ENCODE results near the gene PLA2G4D.
A peak's percentile ranks its signal among the peaks of the same experiment; 100 is the strongest.

PLA2G4D gene

GRCh38 chr15:42036112-42036905, 58.1 kb downstream of the PLA2G4D start:
- Histone ChIP-seq H3K4me3 (ENCODE audit: insufficient read depth, low read length, poor library complexity, severe bottlenecking) (no peak overlapping the region), H3K36me3 (ENCODE audit: low read length) (no peaks in the 10 kb centered on the region), H4K20me1 (ENCODE audit: low read depth, low read length) (no peaks in the 10 kb centered on the region), H3F3A (ENCODE audit: insufficient read depth) (no peaks in the 10 kb centered on the region), H3K9me3 (ENCODE audit: insufficient read depth, low read length) (no peaks in the 10 kb centered on the region), H3K9ac (ENCODE audit: low read length) (no peak overlapping the region), H3K4me2 (ENCODE audit: low read depth, low read length, poor library complexity, severe bottlenecking) (peak overlapping the region; percentile 30), H3K27ac (ENCODE audit: low read depth, low read length) (no peak overlapping the region), H3K79me2 (ENCODE audit: insufficient read depth, low read length) (no peaks in the 10 kb centered on the region), H2AFZ (ENCODE audit: low read depth, low read length, severe bottlenecking) (no peak overlapping the region), H3K9me2 (replicated peaks; ENCODE audit: insufficient read depth, low read length) (no peaks in the 10 kb centered on the region), H3K27me3 (ENCODE audit: low read length) (no peaks in the 10 kb centered on the region)
- TF ChIP-seq EZH2phosphoT487 (conservative IDR thresholded peaks at IDR 0.05; ENCODE audit: low read length) = no peak
- TF ChIP-seq, protein P1, sequence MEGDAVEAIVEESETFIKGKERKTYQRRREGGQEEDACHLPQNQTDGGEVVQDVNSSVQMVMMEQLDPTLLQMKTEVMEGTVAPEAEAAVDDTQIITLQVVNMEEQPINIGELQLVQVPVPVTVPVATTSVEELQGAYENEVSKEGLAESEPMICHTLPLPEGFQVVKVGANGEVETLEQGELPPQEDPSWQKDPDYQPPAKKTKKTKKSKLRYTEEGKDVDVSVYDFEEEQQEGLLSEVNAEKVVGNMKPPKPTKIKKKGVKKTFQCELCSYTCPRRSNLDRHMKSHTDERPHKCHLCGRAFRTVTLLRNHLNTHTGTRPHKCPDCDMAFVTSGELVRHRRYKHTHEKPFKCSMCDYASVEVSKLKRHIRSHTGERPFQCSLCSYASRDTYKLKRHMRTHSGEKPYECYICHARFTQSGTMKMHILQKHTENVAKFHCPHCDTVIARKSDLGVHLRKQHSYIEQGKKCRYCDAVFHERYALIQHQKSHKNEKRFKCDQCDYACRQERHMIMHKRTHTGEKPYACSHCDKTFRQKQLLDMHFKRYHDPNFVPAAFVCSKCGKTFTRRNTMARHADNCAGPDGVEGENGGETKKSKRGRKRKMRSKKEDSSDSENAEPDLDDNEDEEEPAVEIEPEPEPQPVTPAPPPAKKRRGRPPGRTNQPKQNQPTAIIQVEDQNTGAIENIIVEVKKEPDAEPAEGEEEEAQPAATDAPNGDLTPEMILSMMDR (IDR thresholded peaks at IDR 0.05; ENCODE audit: insufficient read depth, low read length, poor library complexity, severe bottlenecking) = no peak

- Histone ChIP-seq H3K9me3 (ENCODE audit: insufficient read depth, low read length) (no peaks in the 10 kb centered on the region), H3F3A (ENCODE audit: insufficient read depth) (no peaks in the 10 kb centered on the region), H3K36me3 (ENCODE audit: low read length) (no peaks in the 10 kb centered on the region), H3K27ac (ENCODE audit: low read depth, low read length) (no peak overlapping the region), H2AFZ (ENCODE audit: low read depth, low read length, severe bottlenecking) (no peak overlapping the region), H3K4me2 (ENCODE audit: low read depth, low read length, poor library complexity, severe bottlenecking) (peak overlapping the region; percentile 30), H3K4me3 (ENCODE audit: insufficient read depth, low read length, poor library complexity, severe bottlenecking) (no peak overlapping the region), H3K27me3 (ENCODE audit: low read length) (no peaks in the 10 kb centered on the region), H3K79me2 (ENCODE audit: insufficient read depth, low read length) (no peaks in the 10 kb centered on the region), H3K9me2 (replicated peaks; ENCODE audit: insufficient read depth, low read length) (no peaks in the 10 kb centered on the region), H4K20me1 (ENCODE audit: low read depth, low read length) (no peaks in the 10 kb centered on the region), H3K9ac (ENCODE audit: low read length) (no peak overlapping the region)
- TF ChIP-seq, protein P1 (IDR thresholded peaks at IDR 0.05; ENCODE audit: insufficient read depth, low read length, poor library complexity, severe bottlenecking) = no peak
- TF ChIP-seq EZH2phosphoT487 (conservative IDR thresholded peaks at IDR 0.05; ENCODE audit: low read length) = no peak
Observed at GRCh38 chr15:42035435-42035761, 59.0 kb downstream of the PLA2G4D start.

GRCh38 chr15:42034628-42035434, 59.5 kb downstream of the PLA2G4D start:
- Histone ChIP-seq H2AFZ (ENCODE audit: low read depth, low read length, severe bottlenecking) (no peak overlapping the region), H3K4me2 (ENCODE audit: low read depth, low read length, poor library complexity, severe bottlenecking) (peak overlapping the region; percentile 30), H3K27me3 (ENCODE audit: low read length) (no peaks in the 10 kb centered on the region), H3K9me3 (ENCODE audit: insufficient read depth, low read length) (no peaks in the 10 kb centered on the region), H3F3A (ENCODE audit: insufficient read depth) (no peaks in the 10 kb centered on the region), H3K27ac (ENCODE audit: low read depth, low read length) (no peak overlapping the region), H3K79me2 (ENCODE audit: insufficient read depth, low read length) (no peaks in the 10 kb centered on the region), H3K4me3 (ENCODE audit: insufficient read depth, low read length, poor library complexity, severe bottlenecking) (no peak overlapping the region), H4K20me1 (ENCODE audit: low read depth, low read length) (no peaks in the 10 kb centered on the region), H3K9ac (ENCODE audit: low read length) (no peak overlapping the region), H3K9me2 (replicated peaks; ENCODE audit: insufficient read depth, low read length) (no peaks in the 10 kb centered on the region), H3K36me3 (ENCODE audit: low read length) (no peaks in the 10 kb centered on the region)
- TF ChIP-seq, protein P1 (IDR thresholded peaks at IDR 0.05; ENCODE audit: insufficient read depth, low read length, poor library complexity, severe bottlenecking) = no peak
- no peak for TF ChIP-seq EZH2phosphoT487 (conservative IDR thresholded peaks at IDR 0.05; ENCODE audit: low read length)
